Measurements from ENCODE around the gene AKT2.

Gene AKT2

GRCh38 chr19:40210889-40211288 lies 74.3 kb downstream of the AKT2 start:
- Histone ChIP-seq H3K4me3 (ENCODE audit: low read length) (no peak overlapping the region), H3K4me2 (ENCODE audit: low read length) (no peak overlapping the region), H3K9ac (ENCODE audit: low read length) (no peak overlapping the region), H3K79me2 (ENCODE audit: low read length) (no peaks in the 10 kb centered on the region), H2AFZ (ENCODE audit: low read depth, low read length) (no peak overlapping the region), H3K27ac (ENCODE audit: low read length) (no peak overlapping the region), H3K36me3 (replicated peaks; ENCODE audit: low read depth, low read length) (peaks cover 9% of the 10 kb centered on the region), H3K4me1 (ENCODE audit: low read length) (no peaks in the 10 kb centered on the region), H3K27me3 (ENCODE audit: low read depth, low read length) (no peaks in the 10 kb centered on the region), H4K20me1 (ENCODE audit: insufficient read depth, low read length) (no peaks in the 10 kb centered on the region), H3K9me3 (ENCODE audit: insufficient read depth, low read length) (no peaks in the 10 kb centered on the region)
- TF ChIP-seq EZH2phosphoT487 (IDR thresholded peaks at IDR 0.05; ENCODE audit: low read depth) (no peak), CTCF (IDR thresholded peaks at IDR 0.05; ENCODE audit: low read depth, low read length) (no peak)

GRCh38 chr19:40208602-40209001 lies 76.5 kb downstream of the AKT2 start:
- no peak overlapping the region for H2AFZ ChIP-seq (ENCODE audit: low read depth, low read length)
- no peak overlapping the region for H3K4me3 ChIP-seq (ENCODE audit: low read length)
- no peak overlapping the region for H3K4me2 ChIP-seq (ENCODE audit: low read length)
- no peak overlapping the region for H3K9ac ChIP-seq (ENCODE audit: low read length)
- no peak overlapping the region for H3K27ac ChIP-seq (ENCODE audit: low read length)
- H3K4me1 ChIP-seq (ENCODE audit: low read length), result no peaks in the 10 kb centered on the region
- no peaks in the 10 kb centered on the region for H3K9me3 ChIP-seq (ENCODE audit: insufficient read depth, low read length)
- no peaks in the 10 kb centered on the region for H3K79me2 ChIP-seq (ENCODE audit: low read length)
- H3K36me3 ChIP-seq (replicated peaks; ENCODE audit: low read depth, low read length), result peaks cover 6% of the 10 kb centered on the region
- no peaks in the 10 kb centered on the region for H4K20me1 ChIP-seq (ENCODE audit: insufficient read depth, low read length)
- H3K27me3 ChIP-seq (ENCODE audit: low read depth, low read length), result no peaks in the 10 kb centered on the region
- TF ChIP-seq CTCF (IDR thresholded peaks at IDR 0.05; ENCODE audit: low read depth, low read length), result no peak
- TF ChIP-seq EZH2phosphoT487 (IDR thresholded peaks at IDR 0.05; ENCODE audit: low read depth), result no peak

- Histone ChIP-seq H2AFZ (ENCODE audit: low read depth, low read length) (no peak overlapping the region), H3K27ac (ENCODE audit: low read length) (no peak overlapping the region), H3K4me1 (ENCODE audit: low read length) (no peaks in the 10 kb centered on the region), H3K9ac (ENCODE audit: low read length) (no peak overlapping the region), H3K4me3 (ENCODE audit: low read length) (no peak overlapping the region), H4K20me1 (ENCODE audit: insufficient read depth, low read length) (no peaks in the 10 kb centered on the region), H3K36me3 (replicated peaks; ENCODE audit: low read depth, low read length) (peaks cover 6% of the 10 kb centered on the region), H3K27me3 (ENCODE audit: low read depth, low read length) (no peaks in the 10 kb centered on the region), H3K79me2 (ENCODE audit: low read length) (no peaks in the 10 kb centered on the region), H3K4me2 (ENCODE audit: low read length) (no peak overlapping the region), H3K9me3 (ENCODE audit: insufficient read depth, low read length) (no peaks in the 10 kb centered on the region)
- TF ChIP-seq CTCF (IDR thresholded peaks at IDR 0.05; ENCODE audit: low read depth, low read length) (no peak), EZH2phosphoT487 (IDR thresholded peaks at IDR 0.05; ENCODE audit: low read depth) (no peak)
These were observed 79.4 kb downstream of the AKT2 start for GRCh38 chr19:40205760-40206159.

GRCh38 chr19:40204381-40204780 lies 80.8 kb downstream of the AKT2 start:
- no peak overlapping the region for H3K9ac ChIP-seq (ENCODE audit: low read length)
- TF ChIP-seq EZH2phosphoT487 (IDR thresholded peaks at IDR 0.05; ENCODE audit: low read depth), result no peak
- no peak for TF ChIP-seq CTCF (IDR thresholded peaks at IDR 0.05; ENCODE audit: low read depth, low read length)
- H2AFZ ChIP-seq (ENCODE audit: low read depth, low read length), result no peak overlapping the region
- H3K4me2 ChIP-seq (ENCODE audit: low read length), result no peak overlapping the region
- H3K4me3 ChIP-seq (ENCODE audit: low read length), result no peak overlapping the region
- H3K27ac ChIP-seq (ENCODE audit: low read length), result no peak overlapping the region
- H3K9me3 ChIP-seq (ENCODE audit: insufficient read depth, low read length), result no peaks in the 10 kb centered on the region
- H3K36me3 ChIP-seq (replicated peaks; ENCODE audit: low read depth, low read length), result peaks cover 6% of the 10 kb centered on the region
- H3K79me2 ChIP-seq (ENCODE audit: low read length), result no peaks in the 10 kb centered on the region
- no peaks in the 10 kb centered on the region for H4K20me1 ChIP-seq (ENCODE audit: insufficient read depth, low read length)
- no peaks in the 10 kb centered on the region for H3K4me1 ChIP-seq (ENCODE audit: low read length)
- no peaks in the 10 kb centered on the region for H3K27me3 ChIP-seq (ENCODE audit: low read depth, low read length)
